ENCODE data around the gene RBM7.

RBM7 gene

GRCh38 chr11:114400216-114400914 lies at the start of gene RBM7, which contains the start of gene C11orf71:
TSS of gene RBM7 (plus strand) at chr11:114400666. CDS start at chr11:114400672, 6 bp downstream.
TSS of gene C11orf71 (minus strand) at chr11:114400511. CDS start at chr11:114400331, 180 bp downstream.
- DNase-seq: peak; percentile 94 to 97

- no peak for DNase-seq
Measured at GRCh38 chr11:114353443-114353842, 47.0 kb upstream of the RBM7 start.

DNA sequence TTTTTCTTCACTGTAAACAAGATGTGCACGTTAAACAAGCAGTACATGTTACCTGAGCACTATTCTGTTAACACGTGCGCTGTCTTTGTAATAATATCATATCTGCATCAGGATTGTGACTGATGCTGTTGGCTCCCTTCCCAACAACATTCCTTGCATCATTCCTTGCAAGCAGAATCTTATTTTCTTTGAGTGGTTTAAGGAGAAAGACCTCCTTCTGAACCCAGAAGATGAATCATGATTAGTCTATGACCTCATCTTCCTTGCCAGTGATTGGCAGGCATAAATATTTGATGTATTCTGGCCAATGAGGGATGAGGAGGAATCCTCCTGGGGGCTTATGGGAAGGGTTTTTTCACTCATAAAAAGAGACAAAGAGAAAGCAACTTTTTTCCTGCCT lies 46.4 kb upstream of the RBM7 start:
- no peak for DNase-seq

DNA sequence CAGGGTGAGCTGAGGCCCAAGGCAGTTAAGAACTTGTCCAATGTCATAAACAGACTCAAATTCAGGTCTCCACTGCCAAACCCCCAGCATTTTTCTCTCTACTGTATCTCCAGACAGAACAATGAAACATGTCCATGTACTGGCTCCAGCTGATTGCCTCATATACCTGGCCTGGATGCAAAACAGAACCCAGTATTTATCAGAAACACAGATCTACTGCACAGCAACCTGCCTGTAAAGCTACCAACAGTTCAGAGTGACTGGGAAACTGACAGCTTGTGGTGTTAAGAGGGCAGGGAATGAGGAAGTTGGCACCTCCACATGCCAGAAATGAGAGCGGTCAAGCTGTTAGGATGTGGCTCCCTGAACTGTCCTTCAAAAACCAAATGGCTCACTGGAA lies 41.8 kb upstream of the RBM7 start:
- no peak for DNase-seq

DNA sequence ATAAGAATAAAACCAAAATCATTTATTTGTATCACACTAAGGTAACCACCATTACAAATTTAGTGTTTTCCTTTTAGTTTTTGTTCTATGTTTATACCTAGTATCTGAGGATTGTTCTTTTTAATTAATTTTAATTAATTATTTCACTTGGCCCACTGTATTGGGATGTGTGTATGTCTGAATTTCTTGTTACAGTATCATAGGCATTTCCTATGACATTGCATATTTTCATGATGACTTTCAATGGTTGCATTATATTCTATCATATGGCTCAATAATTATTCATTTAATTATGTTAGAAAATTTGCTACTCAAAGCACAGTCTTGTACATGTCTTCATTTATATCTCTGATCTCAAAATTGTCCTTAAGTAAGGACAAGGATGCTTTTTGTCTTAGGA lies 41.1 kb upstream of the RBM7 start:
- DNase-seq: no peak

DNA sequence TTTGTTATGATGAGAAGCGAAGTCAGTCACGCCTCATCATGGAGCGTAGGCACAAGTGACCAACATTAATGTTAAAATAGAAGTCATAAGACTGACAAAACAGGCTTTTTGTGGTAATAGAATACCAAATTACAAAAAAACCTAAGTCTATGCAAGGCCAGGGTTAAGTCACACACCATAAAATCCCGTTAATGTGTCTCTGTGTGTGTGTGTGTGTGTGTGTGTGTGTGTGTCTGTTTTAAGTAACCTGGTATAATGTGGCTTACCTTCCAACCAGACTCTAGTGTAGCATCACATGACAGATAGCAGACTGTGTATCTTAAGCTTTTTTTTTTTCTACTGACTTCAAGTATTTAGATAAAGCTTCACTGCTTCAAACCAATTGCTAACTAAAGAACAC lies 38.1 kb upstream of the RBM7 start:
- no peak for DNase-seq

GRCh38 chr11:114362958-114363357 lies 37.5 kb upstream of the RBM7 start:
- DNase-seq: no peak

DNA sequence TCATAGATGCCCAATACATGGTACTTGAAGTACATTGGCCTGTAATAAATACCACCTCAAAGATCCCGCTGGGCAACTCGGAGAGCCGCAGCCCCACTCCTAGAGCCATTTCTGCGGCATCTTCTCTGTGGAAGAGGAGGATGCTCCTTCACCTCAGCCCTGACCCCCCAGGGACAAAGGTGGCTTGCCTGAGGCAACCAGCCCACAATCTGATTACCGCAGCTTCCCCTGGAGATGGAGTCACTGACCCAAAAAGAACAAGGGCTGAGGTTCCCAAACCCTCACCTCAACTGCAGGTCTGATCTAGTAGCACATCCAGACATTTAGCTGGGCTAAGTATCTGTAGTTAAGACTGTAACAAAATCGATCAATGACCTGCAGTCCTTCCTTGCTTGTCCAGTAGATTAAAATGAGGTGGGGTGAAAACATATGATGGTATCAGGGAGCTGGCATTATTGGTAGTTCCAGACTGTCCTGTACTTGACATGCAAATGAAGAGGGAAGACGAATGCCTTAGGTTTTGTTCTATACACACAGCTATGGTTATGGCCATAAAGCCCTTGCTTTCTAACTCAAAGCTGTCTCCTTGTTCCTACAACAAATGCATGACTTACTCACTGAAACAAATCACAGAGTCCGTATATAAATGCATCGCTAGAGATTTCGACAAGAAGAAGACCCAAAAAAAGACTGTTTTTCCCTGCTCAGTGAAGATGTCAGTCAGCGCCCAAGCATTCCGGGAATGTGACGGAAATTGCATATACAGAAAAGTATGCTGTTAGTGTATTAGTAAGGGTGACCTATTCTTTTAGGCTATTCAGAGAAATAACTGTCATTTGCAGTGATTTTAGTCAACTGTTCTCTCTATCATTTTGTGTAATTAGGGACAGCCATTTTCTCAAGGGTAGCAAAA lies 33.9 kb upstream of the RBM7 start:
- no peak for DNase-seq

DNA sequence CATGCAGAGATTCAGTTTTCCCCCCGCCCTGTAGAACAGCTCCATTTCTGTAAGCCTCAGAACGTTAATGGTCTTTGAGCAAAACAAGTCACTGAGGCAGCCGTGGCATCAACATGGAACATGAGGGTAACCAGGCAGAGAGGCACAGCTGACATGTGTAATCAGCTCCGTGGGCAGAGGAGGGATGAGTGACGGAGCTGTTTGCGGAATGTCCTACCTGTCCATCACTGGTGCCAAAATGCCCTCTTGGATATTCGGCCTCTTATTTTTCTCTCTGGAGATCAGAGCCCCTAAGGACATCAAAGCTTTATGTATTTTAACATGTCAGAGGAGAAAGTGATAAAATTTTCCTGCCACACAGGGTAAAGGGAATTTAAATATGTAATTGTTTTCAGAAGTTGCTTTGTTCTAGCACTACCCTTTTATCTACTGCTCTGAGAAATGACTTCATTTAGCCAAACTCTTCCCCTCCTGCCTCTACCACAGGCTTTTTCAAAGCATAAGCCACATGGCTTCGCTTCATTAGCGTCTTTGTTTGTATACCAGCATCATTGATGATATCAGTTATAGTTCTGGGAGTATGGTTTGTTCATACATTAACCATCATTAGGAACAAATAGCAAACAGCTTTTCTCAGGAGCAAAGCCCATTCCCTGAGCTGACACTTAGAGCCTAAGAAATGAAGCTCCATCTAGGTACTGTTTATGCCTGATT lies 33.1 kb upstream of the RBM7 start:
- DNase-seq: no peak

DNA sequence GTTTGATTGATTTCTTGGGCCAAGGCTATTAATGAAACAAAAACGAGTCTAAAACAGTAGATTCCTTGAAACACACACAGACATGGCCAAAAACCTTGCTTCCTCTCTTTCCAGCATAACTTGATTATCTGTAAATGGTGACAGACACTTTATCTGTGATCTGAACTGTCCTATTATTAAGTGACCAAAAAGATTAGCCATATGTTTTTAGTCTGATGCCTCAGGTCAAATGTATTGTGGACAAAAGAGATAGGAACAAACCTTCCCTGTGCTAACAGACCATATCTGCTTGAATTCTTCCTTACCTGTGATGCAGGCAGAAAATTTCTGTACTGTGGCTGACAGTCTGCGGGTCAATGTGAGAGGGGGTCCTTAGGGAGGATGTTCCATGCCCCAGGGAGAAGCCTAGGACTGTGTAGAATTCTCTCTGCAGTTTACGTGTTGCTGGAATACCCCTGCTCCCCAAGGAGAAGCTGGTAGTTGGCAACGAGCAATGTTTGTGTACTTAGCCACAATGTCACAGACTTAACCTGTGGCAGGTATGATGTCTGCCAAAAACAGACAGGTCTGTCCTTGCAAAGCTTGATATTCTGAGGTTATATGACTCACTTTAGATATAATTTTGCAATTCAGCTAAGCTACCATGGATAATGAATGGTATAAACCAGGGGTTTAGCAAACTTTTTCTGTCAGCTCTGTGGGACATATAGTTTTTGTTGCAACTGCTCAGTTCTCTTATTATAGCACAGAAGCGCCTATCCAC lies 31.4 kb upstream of the RBM7 start:
- DNase-seq: no peak

DNA sequence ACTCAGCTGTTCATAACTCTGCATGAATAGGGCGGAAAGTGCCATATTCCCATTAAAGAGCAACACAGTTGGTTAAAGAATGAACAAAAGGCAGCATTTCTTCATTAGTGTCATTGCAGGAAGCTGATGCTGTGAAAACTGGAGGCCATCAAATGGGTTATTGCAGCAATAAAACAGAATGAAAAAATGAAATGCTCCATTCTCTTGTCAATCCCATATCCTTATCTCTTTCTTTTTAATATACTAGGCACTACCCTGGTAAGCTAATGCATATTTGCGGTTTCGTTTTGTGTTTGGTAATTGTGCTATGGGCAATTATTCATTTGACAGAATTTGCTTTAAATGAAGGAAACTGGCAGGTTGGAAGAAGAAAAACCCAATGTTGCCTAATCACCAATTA lies 25.4 kb upstream of the RBM7 start:
- no peak for DNase-seq

- no peak for DNase-seq
Measured at GRCh38 chr11:114377612-114378267, 22.7 kb upstream of the RBM7 start.

GRCh38 chr11:114379394-114380069 lies 20.9 kb upstream of the RBM7 start:
- DNase-seq: no peak

- no peak for DNase-seq
Measured at GRCh38 chr11:114382509-114382908, 18.0 kb upstream of the RBM7 start.

DNA sequence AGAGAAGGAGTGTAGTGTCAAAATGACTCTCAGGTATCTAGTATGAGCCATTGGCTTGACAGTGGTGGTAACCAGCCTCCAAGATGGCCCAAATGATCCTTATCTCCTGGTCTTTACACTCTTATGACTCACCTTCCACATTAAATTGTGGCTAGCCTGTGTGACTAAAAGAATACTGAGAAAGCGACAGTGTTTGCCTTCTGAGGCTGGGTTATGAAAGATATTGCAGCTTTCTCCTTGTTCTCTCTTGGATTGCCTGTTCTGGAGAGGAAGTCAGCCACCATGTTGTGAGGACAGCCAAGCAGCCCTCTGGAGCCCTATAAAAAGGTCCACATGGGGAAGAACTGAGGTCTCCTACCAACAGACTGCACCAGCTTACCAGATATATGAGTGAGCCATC lies 16.0 kb upstream of the RBM7 start:
- no peak for DNase-seq

- no peak for DNase-seq
Measured at GRCh38 chr11:114386131-114386530, 14.3 kb upstream of the RBM7 start.

DNA sequence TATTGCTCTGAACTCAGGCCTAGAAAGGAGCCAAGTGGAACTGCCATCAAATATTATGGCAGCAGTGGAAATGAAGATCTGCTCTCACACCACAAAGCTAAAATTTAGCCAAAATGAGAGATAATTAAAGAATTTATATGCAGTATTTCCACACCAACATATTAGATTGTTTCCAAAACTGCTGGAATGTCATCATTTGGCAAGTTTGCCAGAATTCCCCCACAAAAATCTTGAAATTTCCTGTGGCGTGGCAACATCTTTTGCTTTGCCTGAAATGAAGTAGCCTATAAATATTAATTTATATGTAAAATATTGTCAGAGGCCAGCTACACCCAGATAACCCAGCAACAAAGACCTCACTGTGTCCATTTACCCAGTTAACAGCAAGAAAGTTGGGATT lies 13.9 kb upstream of the RBM7 start:
- DNase-seq: no peak

- no peak for DNase-seq
Measured at GRCh38 chr11:114392735-114393667, 7.5 kb upstream of the RBM7 start.

GRCh38 chr11:114395736-114396135 lies 4.7 kb upstream of the RBM7 start:
- DNase-seq: no peak

GRCh38 chr11:114396916-114397315 lies 3.5 kb upstream of the RBM7 start:
- no peak for DNase-seq

Measured in SHP77 (cell line).